GM18858 (cell line): Measurements from ENCODE around the gene FBN2.

Experiments used
- ATAC-seq: cut with Tn5 transposase; IDR thresholded peaks from one replicate; pipeline ENCODE4 v1.9.1; 2021; ENCODE audit not compliant: unreplicated experiment

The FBN2 gene

GRCh38 chr5:128262911-128263310 is 275.1 kb downstream of the FBN2 start:
- ATAC-seq: no peak

DNA sequence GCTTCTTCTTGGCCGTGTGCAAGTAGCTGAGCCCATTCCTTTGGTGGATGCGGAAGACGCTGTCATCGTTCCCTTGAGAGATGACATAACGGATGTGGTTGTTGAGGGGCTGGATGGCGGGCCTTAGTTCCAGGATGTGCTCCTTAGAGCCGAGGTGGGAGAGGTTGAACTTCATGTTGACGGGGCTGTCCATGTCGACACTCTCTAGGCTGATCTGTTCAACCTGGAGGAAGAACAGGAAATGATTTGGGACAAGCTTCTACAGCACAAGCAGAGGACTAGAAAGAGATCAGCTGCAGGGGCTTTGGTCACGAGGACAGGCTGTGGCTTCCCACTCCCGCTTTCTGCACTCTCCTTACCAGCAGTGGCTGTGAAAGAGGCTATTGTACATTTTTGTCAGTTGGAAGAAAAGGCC is 278.4 kb downstream of the FBN2 start:
- no peak for ATAC-seq

DNA sequence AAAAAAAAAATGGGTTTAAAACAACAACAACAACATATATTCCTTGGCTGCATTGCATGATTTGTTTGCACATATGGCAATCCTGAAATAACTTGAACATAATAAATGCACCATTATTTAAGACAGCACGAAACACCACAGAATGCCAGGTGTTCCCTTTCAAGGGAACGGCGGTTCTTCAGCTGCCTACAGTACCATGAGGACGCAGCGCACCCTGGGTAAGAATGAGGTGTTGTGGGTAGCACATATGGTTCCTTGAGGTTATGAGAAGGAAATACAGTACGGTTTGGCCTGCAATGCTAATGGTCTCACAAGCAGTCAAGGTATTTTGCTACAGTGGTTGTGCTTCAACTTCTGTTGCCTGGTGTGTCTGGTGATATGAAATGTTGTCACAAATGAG is 279.7 kb downstream of the FBN2 start:
- ATAC-seq: no peak

GRCh38 chr5:128257076-128257475 is 281.0 kb downstream of the FBN2 start:
- no peak for ATAC-seq

DNA sequence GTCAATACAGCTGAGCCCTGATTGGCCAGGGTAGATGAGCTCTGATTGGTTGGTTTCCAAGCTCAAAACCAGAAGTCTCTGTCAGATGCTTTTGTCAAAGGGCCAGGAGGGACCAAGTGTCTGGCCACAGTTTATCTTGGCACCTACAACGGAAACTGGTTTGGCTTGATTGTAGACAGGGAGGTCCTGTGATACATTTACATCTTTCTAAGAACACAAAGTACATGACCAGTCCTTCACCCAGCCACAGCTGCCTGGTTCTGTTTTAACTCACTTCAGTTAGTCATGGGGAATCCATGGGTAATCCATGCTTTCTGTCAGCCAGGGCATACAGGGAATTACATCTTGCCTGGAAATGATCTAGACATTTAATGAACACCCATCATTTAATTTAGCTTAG is 283.3 kb downstream of the FBN2 start:
- ATAC-seq: no peak

DNA sequence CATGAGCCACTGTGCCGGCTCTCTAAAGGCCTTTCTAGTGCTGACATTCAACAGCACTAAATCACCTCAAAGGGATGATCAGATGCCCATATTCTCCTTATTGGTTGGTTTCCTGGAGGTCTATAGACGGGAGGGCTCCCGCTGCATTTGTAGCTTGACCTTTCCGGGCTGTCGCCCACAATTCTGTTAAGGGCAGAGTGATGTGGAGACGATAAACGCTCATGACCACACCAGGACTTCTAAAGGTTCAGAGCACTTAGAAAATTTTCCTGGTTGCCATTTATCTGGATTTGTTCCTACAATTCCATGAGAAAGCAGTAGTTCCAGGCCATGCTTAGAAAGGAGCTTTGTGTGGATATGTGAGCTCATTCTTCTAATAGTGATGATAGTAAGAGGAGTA is 284.2 kb downstream of the FBN2 start:
- ATAC-seq: no peak

GRCh38 chr5:128253161-128253560 is 284.9 kb downstream of the FBN2 start:
- no peak for ATAC-seq

GRCh38 chr5:128252756-128253155 is 285.3 kb downstream of the FBN2 start:
- ATAC-seq: no peak

- no peak for ATAC-seq
Observed at GRCh38 chr5:128252196-128252595, 285.8 kb downstream of the FBN2 start.

DNA sequence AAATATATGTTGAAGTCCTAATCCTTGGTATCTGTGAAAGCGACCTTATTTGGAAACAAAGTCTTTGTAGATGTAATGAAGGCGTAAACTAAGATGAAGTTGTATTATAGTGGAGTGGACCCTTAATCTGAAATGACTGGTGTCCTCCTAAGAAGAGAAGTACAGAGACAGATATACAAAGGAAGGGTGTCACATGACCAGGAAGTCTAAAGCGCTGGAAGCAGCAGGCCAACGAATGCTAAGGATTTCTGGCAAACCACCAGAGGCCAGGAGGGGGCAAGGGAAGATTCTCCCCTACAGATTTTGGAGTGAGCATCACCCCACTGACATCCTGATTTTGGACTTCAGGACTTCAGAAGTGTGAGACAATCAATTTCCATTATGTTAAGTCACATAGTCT is 292.1 kb downstream of the FBN2 start:
- ATAC-seq: no peak

DNA sequence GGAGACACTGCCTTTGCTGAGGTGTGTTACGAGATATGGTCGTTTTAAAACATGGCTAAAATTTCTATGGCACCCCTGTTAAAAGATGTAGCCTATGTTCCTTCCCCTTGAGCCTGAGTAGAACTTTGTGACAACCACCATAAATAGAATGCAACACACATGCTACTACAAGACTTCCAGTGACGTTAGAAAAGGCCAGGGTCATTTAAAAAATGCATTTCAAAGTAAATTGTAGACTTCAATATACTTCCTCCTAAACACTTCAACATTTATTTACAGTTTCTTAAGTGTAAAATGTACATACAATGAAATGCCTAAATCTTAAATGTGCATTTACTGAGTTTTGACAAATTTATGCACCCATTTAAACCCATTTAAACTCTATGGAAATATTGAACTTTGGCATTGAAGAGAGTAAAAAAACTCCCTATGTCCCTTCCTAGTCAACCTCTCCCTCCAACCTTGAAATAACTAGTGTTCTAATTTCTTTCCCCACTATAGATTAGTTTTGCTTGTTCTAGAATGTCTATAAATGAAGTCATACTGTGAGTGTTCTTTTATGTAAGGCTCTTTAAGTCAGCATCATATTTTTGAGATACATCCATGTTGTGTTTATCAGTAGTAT is 294.0 kb downstream of the FBN2 start:
- no peak for ATAC-seq

GRCh38 chr5:128241051-128241695 is 296.9 kb downstream of the FBN2 start:
- ATAC-seq: no peak

DNA sequence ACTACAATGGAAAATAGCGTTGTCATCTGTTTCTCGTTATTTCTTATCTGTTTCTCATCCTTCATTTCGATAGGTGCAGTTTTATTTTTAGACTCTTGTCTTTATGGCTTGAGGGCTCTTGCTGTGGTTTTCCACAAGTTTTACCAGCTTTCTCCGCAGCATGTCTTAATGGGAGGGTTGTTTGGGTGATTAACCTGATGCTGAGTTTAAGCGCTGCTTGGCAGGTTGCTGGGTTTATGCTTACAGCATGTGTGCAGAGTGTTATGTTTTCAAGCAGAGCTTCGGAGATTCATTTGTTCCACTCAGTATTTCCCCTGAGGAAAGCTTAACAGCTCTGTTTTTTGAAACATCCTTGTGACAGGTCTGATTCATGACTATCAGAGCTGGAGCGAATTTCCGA is 300.5 kb downstream of the FBN2 start:
- ATAC-seq: no peak

- ATAC-seq: no peak
Observed at GRCh38 chr5:128237000-128237399, 301.0 kb downstream of the FBN2 start.

DNA sequence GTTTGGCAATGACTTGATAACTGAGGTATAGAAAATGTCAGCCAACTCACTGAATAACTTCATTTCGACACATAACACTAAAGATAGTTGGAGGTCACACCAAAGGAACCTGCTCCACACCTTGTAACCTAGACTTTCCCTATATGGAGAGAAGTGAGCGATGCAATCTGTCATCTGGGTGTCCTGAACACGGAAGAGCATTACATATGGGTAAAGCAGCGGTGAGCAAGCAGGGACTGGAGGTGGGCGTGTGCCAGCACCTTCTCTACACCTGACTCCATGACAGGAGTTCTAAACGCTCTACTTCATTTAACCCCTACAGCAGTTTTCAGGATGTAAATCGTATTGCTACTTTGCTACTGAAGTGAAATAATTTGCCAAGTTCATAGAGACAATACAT is 301.7 kb downstream of the FBN2 start:
- no peak for ATAC-seq

GRCh38 chr5:128234928-128235641 is 303.0 kb downstream of the FBN2 start:
- no peak for ATAC-seq

- ATAC-seq: no peak
Observed at GRCh38 chr5:128228521-128228920, 309.5 kb downstream of the FBN2 start.

DNA sequence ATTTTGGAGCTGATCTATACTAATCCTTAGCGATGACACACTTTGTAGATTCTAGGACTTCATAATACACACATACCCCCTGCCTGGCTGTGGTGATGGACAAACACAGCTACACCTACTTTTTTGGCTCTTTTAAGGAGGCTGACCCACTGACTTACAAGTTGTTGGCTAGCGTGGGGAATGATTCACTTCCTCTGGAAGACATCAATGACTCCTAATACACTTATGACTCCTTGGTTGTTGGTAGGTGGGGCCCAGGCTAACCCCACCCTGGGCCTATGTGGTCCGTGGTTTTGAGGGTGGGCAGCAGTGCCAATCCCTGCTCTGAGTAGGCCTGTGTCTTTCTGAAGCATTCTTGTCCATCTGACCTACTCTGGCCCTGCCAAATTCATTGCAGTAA is 310.0 kb downstream of the FBN2 start:
- ATAC-seq: no peak

DNA sequence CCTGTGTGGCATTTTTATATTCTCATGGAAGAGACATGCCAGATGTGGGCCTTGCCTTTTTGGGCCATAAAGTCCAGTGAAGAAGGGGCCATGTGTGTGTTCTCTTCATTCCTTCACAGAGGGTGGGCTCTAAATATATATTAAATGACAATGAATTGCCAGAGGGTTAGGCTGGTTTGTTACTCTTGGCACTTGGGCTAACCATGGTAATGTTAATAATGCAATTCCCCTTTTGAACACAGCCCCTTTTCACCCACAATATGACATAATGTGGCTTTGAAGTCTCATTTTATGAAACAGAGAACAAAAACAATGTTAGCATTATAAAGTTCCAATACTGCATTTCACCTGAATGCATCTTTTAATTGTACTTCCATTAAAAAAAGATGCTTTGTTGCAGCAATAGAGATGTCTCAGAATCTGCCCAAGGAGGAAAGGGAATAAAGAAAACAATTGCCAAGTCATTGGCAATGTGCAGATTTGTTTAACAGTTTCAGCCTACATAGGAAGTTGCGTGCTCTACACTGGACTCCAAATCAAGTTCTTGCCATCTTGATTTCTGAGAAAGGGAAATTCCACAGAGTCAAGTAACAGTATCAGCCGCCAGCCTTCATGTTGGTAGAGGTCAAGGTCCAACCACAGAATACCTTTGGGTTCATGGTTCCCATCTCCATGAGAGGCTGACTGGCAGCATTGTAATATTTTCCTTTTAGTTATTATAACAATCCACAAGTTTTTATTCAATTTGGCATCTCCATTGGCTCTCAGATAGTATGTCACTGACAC is 312.6 kb downstream of the FBN2 start:
- no peak for ATAC-seq

DNA sequence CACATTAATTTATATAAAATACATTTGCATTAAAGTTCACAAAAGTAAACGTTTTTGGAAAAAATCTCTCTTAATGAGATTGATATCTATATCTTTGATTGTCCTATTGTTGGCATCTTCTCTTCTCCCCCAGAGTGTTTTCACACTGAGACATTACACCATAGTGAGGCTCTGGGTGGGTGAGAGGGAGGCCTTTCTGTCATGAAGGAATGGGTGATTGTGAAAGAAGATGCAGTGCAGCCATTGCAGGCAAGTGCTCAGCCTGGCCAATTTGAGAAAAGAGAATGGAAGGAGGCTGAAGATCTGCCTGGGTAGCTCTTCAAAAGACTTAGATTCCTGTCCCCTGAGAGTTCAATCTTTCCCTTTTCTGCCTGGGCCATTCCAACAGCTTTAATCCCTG is 313.7 kb downstream of the FBN2 start:
- no peak for ATAC-seq

GRCh38 chr5:128220841-128221240 is 317.2 kb downstream of the FBN2 start:
- no peak for ATAC-seq
